ENCODE data around the gene STK33.

The STK33 gene

DNA sequence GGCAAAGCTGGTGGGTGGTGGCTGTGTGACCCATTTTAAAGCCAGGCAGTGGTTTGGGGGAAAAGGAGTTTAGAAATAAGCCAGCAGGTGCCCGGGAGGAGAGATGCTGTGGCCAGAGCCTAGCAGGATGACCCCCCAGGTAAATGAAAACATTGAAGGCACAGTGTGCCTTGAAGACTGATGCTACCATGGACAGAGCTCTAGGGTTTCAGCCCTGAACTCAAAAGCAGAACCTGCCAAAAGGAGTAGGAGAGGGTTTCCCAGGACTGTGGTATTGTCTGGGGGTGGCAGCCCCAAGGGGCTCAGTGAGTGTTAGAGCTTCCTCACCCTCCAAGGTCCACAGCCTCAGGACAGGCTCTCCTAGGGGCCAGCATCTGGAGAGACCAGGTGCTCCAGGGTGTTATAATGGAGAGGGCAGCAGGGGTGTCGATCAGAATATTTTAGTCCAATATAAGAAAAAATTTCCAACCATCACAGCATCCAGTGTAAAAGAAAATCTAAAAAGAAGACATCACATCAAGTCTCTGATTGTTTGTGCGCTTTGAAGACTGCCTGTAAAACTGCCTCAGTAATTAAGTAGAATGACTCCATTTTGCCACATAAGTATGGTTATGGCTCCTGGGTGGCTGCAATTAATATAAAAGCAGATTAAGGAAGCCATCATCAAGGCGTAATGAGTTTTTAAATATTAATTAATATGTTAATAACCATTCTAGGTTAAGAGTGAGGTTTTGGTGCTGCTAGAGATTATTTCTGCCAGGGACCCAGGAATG is 241.7 kb downstream of the STK33 start:
- no peak for DNase-seq

DNA sequence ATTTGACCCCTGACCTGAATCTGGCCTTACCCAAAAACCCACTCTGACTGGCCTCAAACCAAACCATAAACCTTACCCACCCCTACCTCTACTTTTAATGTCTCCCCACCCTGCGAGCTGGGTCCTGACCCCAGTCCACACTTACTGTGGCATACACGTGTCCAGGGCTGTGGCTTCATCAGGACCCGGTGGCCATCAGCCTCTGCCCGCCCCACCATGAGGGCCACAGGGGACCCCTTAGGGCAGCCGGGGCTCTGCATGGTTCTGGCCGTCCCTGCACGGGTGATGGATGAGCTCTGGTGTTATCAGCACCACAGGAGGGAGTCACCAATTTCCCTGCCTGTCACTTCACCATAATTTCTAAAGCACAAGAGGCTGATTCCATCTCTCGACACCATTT is 242.8 kb downstream of the STK33 start:
- DNase-seq: no peak

DNA sequence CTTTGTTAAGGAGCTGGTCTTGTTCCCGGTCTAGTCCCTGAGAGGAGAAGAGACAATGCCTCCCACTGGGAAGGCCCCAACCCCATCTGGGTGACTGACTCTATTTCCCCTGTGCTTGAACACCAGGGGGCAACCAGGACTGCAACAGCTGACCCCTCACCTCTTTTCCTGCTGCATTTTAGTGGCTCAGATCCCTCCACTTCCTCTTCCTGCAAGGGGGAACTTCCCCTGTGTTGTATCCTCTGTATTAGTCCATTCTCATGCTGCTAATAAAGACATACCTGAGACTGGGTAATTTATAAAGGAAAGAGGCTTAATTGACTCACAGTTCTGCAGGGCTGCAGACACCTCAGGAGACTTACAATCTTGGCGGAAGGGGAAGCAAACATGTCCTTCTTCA is 246.1 kb downstream of the STK33 start:
- DNase-seq: no peak

DNA sequence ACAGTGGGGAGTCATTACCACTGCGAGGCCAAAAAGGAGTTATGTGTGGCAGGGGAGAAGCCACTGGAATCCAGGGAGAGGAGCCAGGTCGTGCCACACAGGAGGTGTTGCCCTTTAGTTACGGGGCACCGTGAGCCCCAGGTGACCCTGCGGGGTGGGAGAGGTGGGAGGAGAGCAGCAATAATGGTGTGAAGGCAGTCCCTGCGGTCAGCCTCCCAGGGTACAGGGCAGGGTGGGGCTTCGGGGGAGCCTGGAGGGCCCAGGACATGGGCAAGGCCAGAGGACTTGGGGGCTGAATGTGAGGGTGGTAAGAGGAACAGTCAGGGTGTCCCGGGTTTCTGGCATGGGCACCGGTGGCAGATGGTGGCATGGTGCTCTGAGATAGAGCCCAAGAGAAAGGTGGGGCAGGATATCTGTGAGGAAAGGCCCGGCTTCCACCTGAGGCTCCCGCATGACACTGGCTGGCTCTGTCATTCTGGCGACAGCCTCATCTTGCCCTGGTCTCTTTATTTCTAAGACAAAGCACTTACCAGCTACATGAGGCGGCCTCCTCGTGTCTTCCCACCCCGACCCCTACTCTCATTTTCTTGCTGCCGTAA is 247.8 kb downstream of the STK33 start:
- DNase-seq: no peak

DNA sequence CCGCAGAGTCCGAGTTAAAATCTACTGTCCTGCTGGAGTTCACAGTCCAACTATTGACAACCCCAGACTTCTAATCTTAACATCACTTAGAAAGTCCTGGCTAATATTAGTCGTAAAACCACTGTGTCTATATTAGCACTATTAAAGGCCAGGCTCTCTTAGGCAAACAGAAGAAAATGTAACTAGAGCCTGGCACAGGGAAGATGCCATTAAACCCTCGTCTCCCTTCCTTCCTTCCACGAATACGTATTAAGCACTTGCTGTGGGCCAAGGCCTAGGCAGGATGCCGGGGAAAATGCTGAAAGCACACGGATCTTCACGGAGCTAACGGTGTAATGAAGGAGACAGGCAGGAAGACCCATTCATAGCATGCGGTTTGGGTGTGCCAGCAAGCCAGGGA is 248.8 kb downstream of the STK33 start:
- DNase-seq: no peak

DNA sequence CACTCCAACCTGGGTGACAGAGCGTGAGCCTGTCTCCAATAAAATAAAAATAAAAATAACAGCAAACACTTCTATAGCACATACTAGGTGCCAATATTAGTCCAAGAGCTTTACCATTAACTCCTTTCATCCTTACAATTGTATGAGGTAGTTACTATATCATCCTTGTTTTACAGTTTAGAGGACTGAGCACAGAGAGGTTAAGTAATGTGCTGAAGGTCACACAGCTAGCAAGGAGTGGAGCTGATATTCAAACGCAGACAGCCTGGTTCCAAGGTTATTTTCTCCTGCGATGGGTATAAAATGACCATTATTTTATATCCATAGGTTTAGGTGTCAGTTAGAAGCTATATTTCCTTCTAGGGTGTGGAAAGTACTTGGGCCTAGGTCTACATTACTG is 249.7 kb downstream of the STK33 start:
- DNase-seq: no peak

DNA sequence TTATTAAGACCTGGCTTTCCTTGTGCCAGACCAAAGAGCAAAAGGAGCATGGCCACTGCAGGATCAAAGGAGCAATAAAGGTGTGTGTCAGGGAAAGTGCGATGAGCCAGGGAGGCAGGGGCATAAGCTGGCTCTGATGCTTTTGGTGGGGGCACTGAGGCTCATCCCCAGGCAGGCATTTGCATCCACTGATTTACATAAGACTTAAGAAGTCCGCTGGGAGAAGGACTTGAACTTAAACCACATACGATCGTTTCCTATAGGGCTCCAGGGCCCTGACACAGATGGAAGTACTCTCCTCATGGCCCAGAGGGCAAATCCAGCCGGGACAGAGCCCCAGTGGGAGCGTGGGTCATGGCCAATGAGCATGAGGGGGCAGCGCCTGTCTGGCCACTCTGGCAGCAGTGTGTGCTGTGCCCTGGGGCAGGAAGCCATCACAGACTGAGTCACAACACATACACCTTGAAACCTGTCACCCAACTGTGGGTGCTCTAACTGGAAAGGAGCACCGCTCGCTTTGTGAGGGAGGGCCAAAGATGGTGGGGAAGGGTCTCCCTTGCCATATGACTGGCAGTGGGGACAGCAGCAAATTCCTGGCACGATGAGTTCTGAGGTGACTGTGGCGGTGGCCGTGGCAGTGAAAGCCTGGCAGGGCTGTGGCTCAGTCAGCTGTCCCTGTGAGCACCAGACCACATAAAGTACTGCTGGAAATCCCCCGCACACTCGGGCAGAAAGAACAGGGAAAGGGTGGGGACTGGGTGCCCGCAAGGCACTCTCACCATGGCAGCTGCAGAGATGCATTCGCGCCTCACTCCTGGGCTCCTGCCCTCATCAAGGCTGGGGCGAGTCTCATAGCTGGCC is 251.0 kb downstream of the STK33 start:
- no peak for DNase-seq

DNA sequence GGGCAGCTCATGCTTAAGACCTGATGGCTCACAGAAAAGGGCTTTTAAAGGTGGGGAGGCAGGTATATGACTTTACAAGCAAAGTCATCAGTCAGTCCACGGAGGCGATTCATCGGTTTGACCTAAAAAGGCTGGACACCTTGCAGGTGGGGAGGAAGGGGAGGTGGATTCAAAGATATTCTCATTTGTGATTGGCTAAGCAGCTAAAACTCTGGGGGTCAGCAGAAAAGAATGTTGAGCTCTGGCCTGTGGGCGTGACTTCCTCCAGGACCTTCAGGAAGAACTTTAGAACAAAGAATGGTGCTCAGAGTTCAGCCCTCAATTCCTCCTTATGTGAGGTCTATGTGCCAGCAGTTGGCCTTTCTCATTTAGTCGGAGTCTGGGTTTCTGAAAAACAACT is 252.0 kb downstream of the STK33 start:
- no peak for DNase-seq

Measured in NCI-H526 (cell line).